ENCODE results near the gene CAVIN1.
A peak's percentile ranks its signal among the peaks of the same experiment; 100 is the strongest.

CAVIN1 gene

GRCh38 chr17:42386777-42387657, 36.0 kb downstream of the CAVIN1 start:
- in situ Hi-C loops (cut with HindIII; ENCODE audit: low sequenced_read_pairs): no loop called here
- DNase-seq (ENCODE audit: low read depth): no peak
- peak overlapping the region; percentile 70 for H3K4me3 ChIP-seq (ENCODE audit: low read depth, low read length)
- no peak for TF ChIP-seq CTCF (IDR thresholded peaks at IDR 0.05; ENCODE audit: low read depth, low read length, missing control alignments)

DNA sequence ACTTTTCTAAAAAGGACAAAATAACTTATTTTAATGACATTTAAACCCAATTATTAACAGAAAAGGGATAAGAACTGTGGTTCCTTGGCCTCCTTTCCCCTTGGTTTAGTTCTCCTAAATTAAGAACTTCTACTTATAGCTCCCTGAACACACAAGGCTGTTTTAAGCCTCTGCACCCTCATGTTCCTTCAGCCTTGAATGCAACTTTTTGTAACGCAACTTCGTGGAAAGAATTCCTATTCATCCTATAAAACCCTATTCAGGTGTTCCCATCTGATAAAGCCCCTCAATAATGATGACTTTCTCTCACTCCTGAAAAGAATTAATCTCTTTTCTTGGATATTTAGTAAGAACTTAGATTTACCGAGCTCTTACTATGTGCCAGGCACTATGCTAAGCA, 41.2 kb downstream of the CAVIN1 start:
- in situ Hi-C loops (cut with HindIII; ENCODE audit: low sequenced_read_pairs): no loop called here
- H3K4me3 ChIP-seq (ENCODE audit: low read depth, low read length): no peak overlapping the region
- no peak for DNase-seq (ENCODE audit: low read depth)
- TF ChIP-seq CTCF (IDR thresholded peaks at IDR 0.05; ENCODE audit: low read depth, low read length, missing control alignments): no peak

DNA sequence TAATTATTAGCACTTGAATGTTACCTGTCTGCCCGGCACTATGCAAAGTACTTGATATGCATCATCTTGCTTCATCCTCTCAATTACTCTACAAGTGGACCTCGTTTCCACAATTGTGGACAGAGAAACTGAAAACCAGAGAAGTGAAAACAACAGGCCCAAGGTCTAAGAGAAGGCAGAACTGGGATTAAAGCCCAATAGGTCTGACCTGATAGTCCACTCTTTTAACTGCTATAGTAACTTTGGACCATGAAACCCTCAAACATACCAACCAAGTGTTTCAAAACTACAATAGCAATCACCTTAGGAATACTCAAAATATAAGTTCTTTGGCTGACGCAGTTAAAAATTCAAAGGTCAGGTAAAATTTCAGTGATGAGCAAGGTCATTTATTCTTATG, 42.1 kb downstream of the CAVIN1 start:
- H3K4me3 ChIP-seq (ENCODE audit: low read depth, low read length): no peak overlapping the region
- no peak for TF ChIP-seq CTCF (IDR thresholded peaks at IDR 0.05; ENCODE audit: low read depth, low read length, missing control alignments)
- in situ Hi-C loops (cut with HindIII; ENCODE audit: low sequenced_read_pairs): no loop called here
- DNase-seq (ENCODE audit: low read depth): no peak

GRCh38 chr17:42378959-42379594, 44.0 kb downstream of the CAVIN1 start:
- no peak for TF ChIP-seq CTCF (IDR thresholded peaks at IDR 0.05; ENCODE audit: low read depth, low read length, missing control alignments)
- peak overlapping the region; percentile 14 for H3K4me3 ChIP-seq (ENCODE audit: low read depth, low read length)
- in situ Hi-C loops (cut with HindIII; ENCODE audit: low sequenced_read_pairs): no loop called here
- DNase-seq (ENCODE audit: low read depth): no peak

- in situ Hi-C loops (cut with HindIII; ENCODE audit: low sequenced_read_pairs): no loop called here
- no peak for DNase-seq (ENCODE audit: low read depth)
- H3K4me3 ChIP-seq (ENCODE audit: low read depth, low read length): no peak overlapping the region
- no peak for TF ChIP-seq CTCF (IDR thresholded peaks at IDR 0.05; ENCODE audit: low read depth, low read length, missing control alignments)
Observed at GRCh38 chr17:42378359-42378958, 44.6 kb downstream of the CAVIN1 start.

DNA sequence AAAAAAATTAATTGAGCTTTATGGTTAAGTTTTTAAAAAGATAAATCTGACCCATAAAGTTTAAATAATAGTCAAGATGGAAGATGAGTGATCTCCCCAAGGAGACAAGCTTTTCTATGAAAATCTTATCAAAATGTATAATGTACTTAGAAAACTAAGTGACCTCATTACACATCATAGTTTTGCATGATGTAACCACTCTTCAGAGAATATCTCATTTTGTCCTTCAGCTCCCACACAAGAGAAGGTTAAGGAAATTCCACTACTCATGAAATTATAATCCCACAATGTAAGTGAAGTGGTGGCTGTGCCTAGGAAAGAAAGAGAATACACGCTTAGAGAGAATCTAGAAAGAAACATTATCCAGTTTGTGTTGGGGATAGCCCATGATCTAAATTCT, 49.2 kb downstream of the CAVIN1 start:
- no peak for TF ChIP-seq CTCF (IDR thresholded peaks at IDR 0.05; ENCODE audit: low read depth, low read length, missing control alignments)
- no peak overlapping the region for H3K4me3 ChIP-seq (ENCODE audit: low read depth, low read length)
- in situ Hi-C loops (cut with HindIII; ENCODE audit: low sequenced_read_pairs): no loop called here
- no peak for DNase-seq (ENCODE audit: low read depth)

All from astrocyte of the cerebellum (primary cell).